Fibroblast of skin of back (primary cell): ENCODE data around the gene GLI3.
A peak's percentile ranks its signal among the peaks of the same experiment; 100 is the strongest.
"Not testable (repeated sequence)": the region's sequence is repeated elsewhere in the genome, so short reads cannot be mapped to it uniquely, and the experiment has no call there.

ENCODE experiments used
- DNase-seq: peaks from one replicate; pipeline ENCODE4 v3.0.0-alpha.2; 2013

GLI3 gene

GRCh38 chr7:42211938-42212337 is 25.1 kb downstream of the GLI3 start:
- DNase-seq: no peak

DNA sequence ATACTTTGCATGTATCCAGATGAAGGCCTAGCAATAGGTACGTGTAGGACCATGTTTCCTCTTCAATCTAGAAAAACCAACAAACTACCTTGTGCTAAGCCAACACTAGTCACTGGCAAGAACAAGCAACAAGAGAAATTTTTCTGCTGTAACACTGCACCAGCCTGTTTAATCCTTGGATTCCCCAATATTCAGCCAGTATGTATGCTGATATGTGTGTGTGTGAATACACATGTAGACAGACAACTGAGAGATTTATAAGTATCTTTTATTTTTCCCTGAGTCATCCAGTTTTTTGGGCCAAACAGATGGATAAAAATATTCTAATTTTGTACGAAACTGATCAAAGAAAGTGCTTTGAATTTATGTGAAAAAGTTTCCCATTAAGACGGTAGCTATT is 26.2 kb downstream of the GLI3 start:
- DNase-seq: no peak

- DNase-seq: peak; percentile 12
Observed at GRCh38 chr7:42210333-42210732, 26.7 kb downstream of the GLI3 start.

- not testable (repeated sequence) for DNase-seq
Observed at GRCh38 chr7:42209085-42209484, 27.9 kb downstream of the GLI3 start.

GRCh38 chr7:42208572-42208971 is 28.4 kb downstream of the GLI3 start:
- DNase-seq: peak; percentile 16

- no peak for DNase-seq
Observed at GRCh38 chr7:42207420-42207819, 29.6 kb downstream of the GLI3 start.

- no peak for DNase-seq
Observed at GRCh38 chr7:42203336-42203735, 33.7 kb downstream of the GLI3 start.

- DNase-seq: no peak
Observed at GRCh38 chr7:42202601-42203000, 34.4 kb downstream of the GLI3 start.

DNA sequence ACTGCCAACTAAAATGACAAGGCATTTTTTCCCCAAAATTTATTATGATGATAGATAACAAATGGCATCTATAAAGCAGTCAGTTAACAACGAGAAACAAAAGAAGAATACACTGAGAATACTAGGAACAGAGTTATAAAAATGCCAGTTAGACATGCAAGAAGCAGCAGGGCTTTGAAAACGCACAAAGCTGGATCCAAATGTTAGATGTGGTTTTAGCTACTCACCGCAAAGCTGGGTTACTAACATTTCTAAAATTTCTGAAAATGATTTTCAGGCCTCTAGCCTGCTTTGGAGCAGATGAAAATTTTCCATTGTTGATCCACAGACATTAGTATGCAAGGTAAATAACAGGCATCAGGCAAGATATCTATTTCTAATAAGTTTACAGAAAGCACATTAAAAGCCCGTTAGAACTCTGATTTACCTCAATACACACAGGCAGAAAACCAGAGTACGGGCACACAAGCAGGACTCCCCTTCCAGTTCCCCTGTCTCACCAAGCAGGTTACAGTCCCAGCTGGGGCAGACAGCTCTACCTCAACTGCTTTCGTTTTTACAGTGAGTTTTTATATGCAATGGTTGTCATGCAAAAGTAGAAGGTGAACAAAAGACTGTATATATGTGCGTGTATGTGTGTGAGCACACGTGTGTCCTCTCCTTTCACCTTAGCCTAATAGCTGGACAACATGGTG is 37.9 kb downstream of the GLI3 start:
- DNase-seq: peak; percentile 65

DNA sequence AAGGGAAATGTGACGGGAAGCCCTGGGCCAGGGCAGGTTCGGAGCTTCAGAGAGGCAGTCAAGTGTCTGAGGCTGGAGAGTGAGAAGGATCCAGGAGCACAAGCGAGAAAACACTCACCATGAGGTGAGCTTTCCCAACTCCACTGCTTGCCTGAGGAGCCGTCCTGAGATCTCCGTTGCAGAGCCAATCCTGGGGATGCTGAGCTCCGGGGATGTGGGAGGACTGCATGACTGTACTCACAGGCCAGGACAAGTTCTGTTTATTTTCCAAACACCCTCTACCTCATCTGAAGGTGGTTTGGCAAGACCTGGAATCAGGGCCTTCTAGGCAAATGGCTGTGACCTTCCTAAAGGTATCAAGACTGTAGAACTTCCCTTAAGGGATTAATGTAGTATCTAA is 38.7 kb downstream of the GLI3 start:
- no peak for DNase-seq

DNA sequence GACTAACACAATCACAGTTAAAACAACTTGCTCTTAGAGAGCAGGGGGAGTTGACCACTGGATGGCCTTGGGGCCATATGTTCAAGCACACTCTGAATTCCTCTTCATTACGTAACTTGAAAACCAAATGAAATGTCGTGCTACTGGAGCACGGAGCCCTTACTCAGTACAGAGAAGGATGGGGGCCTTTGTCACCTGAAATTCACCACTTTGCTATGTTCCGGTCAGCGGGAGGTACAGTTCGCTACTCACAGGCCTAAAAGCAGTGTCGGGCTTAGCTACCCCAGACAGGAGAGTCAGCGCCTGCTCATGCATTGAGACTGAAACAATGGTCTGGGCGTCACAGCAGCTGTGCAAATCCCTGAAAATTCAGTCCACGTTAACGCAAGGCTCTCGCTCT is 39.6 kb downstream of the GLI3 start:
- DNase-seq: no peak

GRCh38 chr7:42194238-42194637 is 42.8 kb downstream of the GLI3 start:
- DNase-seq: no peak

DNA sequence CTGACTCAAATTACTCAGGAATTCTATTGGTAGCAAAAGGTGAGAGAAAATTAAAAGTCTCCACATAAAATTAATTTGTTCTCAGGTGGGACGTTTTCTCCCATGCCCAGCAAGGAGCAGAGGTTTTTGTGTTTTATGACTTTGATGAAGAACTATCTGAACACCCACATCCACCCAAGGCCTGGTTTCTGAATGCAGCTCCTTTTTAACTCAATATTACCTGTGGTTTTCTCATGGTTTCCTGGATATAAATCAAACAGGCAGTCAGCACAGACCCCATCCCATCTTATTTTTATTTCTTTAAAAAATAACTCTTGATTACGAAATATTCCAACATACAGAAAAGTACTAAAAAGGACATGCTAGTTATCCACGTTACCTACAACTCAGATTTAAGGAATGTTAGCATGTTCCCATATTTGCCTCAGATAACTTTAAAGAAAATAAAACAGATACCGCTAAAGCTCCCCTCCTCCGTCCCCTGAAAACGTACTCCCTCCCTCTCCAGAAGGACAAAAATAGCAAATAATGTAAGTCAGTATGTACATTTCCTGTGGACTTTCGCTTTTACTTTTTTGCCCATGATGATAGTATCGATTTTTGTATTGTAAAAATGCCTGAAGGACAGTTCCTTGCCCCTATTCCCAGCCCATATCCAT is 43.4 kb downstream of the GLI3 start:
- DNase-seq: peak; percentile 72

GRCh38 chr7:42192851-42193461 is 44.1 kb downstream of the GLI3 start:
- peak; percentile 47 for DNase-seq

DNA sequence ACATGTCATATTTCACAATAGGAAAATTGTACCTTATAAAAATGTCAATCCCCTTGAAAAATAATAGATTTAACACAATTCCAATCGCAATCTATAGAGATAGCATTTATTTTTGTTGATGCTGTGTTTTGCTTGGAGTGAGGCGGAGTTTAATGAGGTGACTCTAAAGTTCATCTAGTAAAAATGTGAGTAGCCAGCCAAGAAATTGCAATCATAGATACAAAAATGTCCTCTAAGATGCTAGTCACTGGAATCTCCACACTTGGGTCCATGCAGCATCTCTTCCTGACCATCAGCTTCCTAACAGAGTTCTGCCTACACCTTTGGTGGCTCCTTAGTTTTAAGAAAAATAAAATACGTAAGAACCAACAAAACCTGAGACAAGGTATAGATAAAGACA is 44.9 kb downstream of the GLI3 start:
- DNase-seq: no peak

DNA sequence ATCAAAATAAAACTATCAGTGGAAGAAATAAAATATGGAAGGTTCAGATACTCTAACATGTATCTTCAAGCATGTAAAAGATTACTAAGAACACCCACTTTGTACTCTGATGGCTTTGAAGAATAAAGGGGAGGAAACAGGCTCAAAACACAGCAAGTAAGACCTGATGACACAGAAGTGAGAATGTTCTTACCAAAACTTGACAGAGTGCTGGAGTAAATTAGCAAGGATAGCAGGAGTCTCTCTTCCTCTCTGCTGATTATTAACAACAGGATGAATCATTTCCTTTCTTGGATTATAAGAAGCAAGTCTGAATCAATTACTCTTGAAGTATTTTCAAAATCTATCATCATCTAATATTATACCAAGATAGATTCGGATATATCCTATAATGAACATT is 47.5 kb downstream of the GLI3 start:
- peak; percentile 46 for DNase-seq

GRCh38 chr7:42186151-42186550 is 50.9 kb downstream of the GLI3 start:
- DNase-seq: no peak

DNA sequence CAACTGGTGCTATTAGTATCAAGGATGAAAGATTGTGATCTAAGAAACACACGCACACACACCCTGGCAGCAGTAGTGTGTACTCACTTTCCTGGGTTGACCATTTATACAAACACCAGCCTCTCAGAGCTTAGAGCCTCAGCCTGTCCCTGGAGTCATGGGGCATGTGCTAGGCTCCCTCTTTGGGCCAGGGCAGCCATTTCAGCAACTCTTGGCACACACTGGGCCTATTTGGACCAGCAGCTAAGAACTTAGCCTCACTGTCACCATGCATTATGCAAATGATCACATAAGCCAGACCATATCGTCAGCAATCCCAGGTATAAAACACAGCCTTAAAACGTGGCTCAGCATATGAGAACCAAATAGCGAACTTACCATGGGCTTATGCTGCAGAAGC is 51.3 kb downstream of the GLI3 start:
- DNase-seq: no peak

GRCh38 chr7:42183547-42183946 is 53.5 kb downstream of the GLI3 start:
- peak; percentile 41 for DNase-seq

DNA sequence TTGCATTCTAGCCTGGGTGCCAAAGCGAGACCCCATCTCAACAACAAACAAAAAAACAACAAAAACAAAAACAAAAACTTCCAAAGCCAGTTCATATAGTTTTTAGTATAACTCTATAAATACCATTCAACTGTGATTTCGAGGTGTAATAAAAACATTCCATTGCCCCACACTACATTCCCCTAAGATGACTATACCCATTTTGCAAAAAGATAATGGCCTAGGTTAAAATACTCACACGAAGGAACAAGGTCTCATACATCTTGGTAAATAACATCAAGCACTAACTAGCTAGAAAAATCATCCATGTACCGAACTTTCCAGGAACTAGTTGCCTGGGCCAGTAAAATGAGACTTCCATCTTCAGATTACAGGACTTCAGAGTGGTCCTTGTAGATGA is 55.4 kb downstream of the GLI3 start:
- DNase-seq: no peak

GRCh38 chr7:42180806-42181205 is 56.2 kb downstream of the GLI3 start:
- no peak for DNase-seq

DNA sequence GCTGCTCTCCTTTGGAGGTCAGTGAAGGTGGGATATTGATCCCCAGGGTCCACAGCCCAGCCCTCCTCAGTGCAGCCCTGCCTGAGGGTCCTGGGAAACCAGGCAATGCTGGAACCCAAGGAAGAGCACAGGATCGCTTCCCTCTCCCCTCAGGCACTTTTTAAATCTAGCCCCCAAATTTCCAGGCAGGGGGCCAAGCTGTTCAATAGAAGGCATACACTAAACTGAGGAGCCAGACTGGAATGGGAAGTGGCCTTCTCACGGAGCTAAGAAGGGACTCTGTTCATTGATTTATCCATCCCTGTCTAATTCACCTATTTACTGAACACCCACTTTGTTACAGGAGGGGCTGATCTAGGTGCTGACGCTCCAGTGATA is 60.3 kb downstream of the GLI3 start:
- no peak for DNase-seq

- no peak for DNase-seq
Observed at GRCh38 chr7:42175834-42176723, 60.9 kb downstream of the GLI3 start.
